ENCODE data around the gene FOXRED1. TPM values are rescaled to one million over a fixed set of nuclear protein-coding genes. Genes with fewer than 3 reads are reported as not detected.
A peak's percentile ranks its signal among the peaks of the same experiment; 100 is the strongest.

FOXRED1 gene
- total and polyA plus RNA-seq, 2 of the 4 experiments (the other 2 are of a cell fraction) = 15.1 to 28.3 TPM

DNA sequence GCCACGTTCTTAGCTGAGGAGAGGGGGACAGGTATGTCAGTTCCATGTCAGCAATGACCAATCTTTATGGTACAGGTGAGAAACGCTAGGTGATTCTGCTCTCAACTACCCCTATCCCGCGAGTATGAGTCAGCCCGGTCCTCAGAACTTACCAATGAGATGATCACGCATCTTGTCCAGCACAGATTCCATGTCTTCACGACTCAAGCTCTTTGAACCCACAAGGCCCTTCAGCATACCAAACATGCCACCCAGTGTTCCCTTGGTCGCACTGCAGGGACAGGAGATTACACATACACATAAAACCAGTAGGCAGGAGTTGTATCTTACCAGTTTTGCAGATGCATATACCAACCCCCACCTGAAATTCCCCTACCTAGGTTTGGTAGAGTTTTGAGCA is 3.1 kb upstream of the FOXRED1 start:
- in situ Hi-C loops (cut with MboI; ENCODE audit: low sequenced_read_pairs) (no loop called here), intact Hi-C loops (cut with micrococcal nuclease) (no loop called here), dilution Hi-C loops (cut with HindIII; ENCODE audit: low sequenced_read_pairs, unreplicated experiment) (no loop called here)
- H2AK5ac ChIP-seq (ENCODE audit: low read depth, low read length) = no peak overlapping the region
- ChIA-PET POLR2A (ENCODE audit: unreplicated experiment) (no interaction called here), CTCF (no interaction called here)
- H3K4ac ChIP-seq (ENCODE audit: low read depth, low read length) = no peak overlapping the region
- H3K9me3 ChIP-seq (ENCODE audit: control insufficient read depth, insufficient read depth, low read length) = no peaks in the 10 kb centered on the region
- H3K79me1 ChIP-seq (ENCODE audit: low read depth in 1 of 2, low read length in 2 of 2) = peaks cover 46 to 74% of the 10 kb centered on the region in 2 experiments
- H2AFZ ChIP-seq (replicated peaks; ENCODE audit: low read length, poor library complexity) = no peak overlapping the region
- no peak overlapping the region for H2BK5ac ChIP-seq (ENCODE audit: low read depth, low read length, poor library complexity, severe bottlenecking)
- H3K23ac ChIP-seq (ENCODE audit: low read depth, low read length) = no peak overlapping the region
- H4K5ac ChIP-seq (ENCODE audit: low read depth, low read length) = no peak overlapping the region
- BruUV-seq (replicated peaks) = no TSS peak
- TF ChIP-seq BHLHE40 (IDR thresholded peaks at IDR 0.05; ENCODE audit: low read depth, low read length) = no peak
- TF ChIP-seq, protein P1, sequence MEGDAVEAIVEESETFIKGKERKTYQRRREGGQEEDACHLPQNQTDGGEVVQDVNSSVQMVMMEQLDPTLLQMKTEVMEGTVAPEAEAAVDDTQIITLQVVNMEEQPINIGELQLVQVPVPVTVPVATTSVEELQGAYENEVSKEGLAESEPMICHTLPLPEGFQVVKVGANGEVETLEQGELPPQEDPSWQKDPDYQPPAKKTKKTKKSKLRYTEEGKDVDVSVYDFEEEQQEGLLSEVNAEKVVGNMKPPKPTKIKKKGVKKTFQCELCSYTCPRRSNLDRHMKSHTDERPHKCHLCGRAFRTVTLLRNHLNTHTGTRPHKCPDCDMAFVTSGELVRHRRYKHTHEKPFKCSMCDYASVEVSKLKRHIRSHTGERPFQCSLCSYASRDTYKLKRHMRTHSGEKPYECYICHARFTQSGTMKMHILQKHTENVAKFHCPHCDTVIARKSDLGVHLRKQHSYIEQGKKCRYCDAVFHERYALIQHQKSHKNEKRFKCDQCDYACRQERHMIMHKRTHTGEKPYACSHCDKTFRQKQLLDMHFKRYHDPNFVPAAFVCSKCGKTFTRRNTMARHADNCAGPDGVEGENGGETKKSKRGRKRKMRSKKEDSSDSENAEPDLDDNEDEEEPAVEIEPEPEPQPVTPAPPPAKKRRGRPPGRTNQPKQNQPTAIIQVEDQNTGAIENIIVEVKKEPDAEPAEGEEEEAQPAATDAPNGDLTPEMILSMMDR (conservative IDR thresholded peaks at IDR 0.05; ENCODE audit: low read depth, low read length) = no peak
- no peak for TF ChIP-seq RCOR1 (IDR thresholded peaks at IDR 0.05; ENCODE audit: insufficient replicate concordance, low read length)
- TF ChIP-seq CHD1 (IDR thresholded peaks at IDR 0.05; ENCODE audit: low read depth, low read length) = no peak
- no peak for TF ChIP-seq CEBPB (IDR thresholded peaks at IDR 0.05; ENCODE audit: low read depth, low read length)
- TF ChIP-seq USF2 (IDR thresholded peaks at IDR 0.05; ENCODE audit: low read depth, low read length) = no peak
- no peak for TF ChIP-seq MAZ (IDR thresholded peaks at IDR 0.05; ENCODE audit: borderline replicate concordance, low read depth, low read length)
- TF ChIP-seq FOS (IDR thresholded peaks at IDR 0.05; ENCODE audit: low read depth, low read length) = no peak
- no peak for TF ChIP-seq MXI1 (IDR thresholded peaks at IDR 0.05; ENCODE audit: borderline replicate concordance, low read depth, low read length)
- TF ChIP-seq ELK1 (IDR thresholded peaks at IDR 0.05; ENCODE audit: borderline replicate concordance, low read depth, low read length) = no peak
- TF ChIP-seq NFE2L2 (IDR thresholded peaks at IDR 0.05; ENCODE audit: low read depth, low read length) = no peak
- no peak for TF ChIP-seq RFX5 (IDR thresholded peaks at IDR 0.05; ENCODE audit: low read depth, low read length)
- H3K9me1 ChIP-seq (ENCODE audit: insufficient read depth, low read length) = peaks cover 10% of the 10 kb centered on the region; the same call in 1 of the 2 replicates
- no peak overlapping the region for H2BK120ac ChIP-seq (ENCODE audit: low read depth, low read length)
- peaks cover 9% of the 10 kb centered on the region; the same call in 1 of the 2 replicates for H4K20me1 ChIP-seq (ENCODE audit: insufficient read depth, low read length)
- no peak overlapping the region for H3K9ac ChIP-seq (ENCODE audit: low read depth, low read length)
- peak; percentile 11 for DNase-seq
- H4K8ac ChIP-seq (ENCODE audit: low read depth in 2 of 2, low read length in 2 of 2) = no peak overlapping the region
- H3K14ac ChIP-seq (replicated peaks; ENCODE audit: low read depth, low read length) = no peak overlapping the region
- no peaks in the 10 kb centered on the region for H3K27me3 ChIP-seq (ENCODE audit: control insufficient read depth, insufficient read depth, low read length)
- H3K56ac ChIP-seq (ENCODE audit: extremely low read depth, insufficient read depth, low read length) = no peak overlapping the region
- no peak overlapping the region for H2BK15ac ChIP-seq (ENCODE audit: low read depth, low read length)
- no peak overlapping the region for H3K4me2 ChIP-seq (ENCODE audit: low read depth, low read length)
- H3K18ac ChIP-seq (ENCODE audit: low read depth, low read length) = no peak overlapping the region
- H3K4me1 ChIP-seq (ENCODE audit: control insufficient read depth, insufficient read depth, low read length) = peaks cover 3% of the 10 kb centered on the region; the same call in 1 of the 2 replicates
- no peak overlapping the region for H2AK9ac ChIP-seq (replicated peaks; ENCODE audit: low read depth, low read length, poor library complexity)
- peaks cover 47% of the 10 kb centered on the region for H3K36me3 ChIP-seq (ENCODE audit: control insufficient read depth, insufficient read depth, low read length)
- no peak overlapping the region for H2BK20ac ChIP-seq (ENCODE audit: low read depth, low read length)
- no peak overlapping the region for H4K91ac ChIP-seq (ENCODE audit: insufficient read depth, low read depth, low read length)
- no CpG with 5 or more reads among the region's 8 CpGs for WGBS, 2 experiments (ENCODE audit: extremely low coverage in 2 of 2, insufficient read length in 1 of 2)
- ATAC-seq (ENCODE audit: low read depth) = no peak
- H3K4me3 ChIP-seq (ENCODE audit: insufficient read depth, low read depth, low read length) = no peak overlapping the region
- no peak overlapping the region for H3K27ac ChIP-seq (ENCODE audit: insufficient read depth, low read length)

Measured in IMR-90 (cell line).